HUES64 (cell line): Measurements from ENCODE around the gene CENPQ. TPM values are rescaled to one million over a fixed set of nuclear protein-coding genes. Genes with fewer than 3 reads are reported as not detected.
A peak's percentile ranks its signal among the peaks of the same experiment; 100 is the strongest.

Experiments used
- H3K27ac ChIP-seq: 2 replicates; pipeline ENCODE4 v1.7.0; 2013; ENCODE audit warnings: low read depth, low read length, inconsistent platforms
- H3K27me3 ChIP-seq: 2 replicates; pipeline ENCODE4 v1.6.1; 2013; ENCODE audit warnings: mild to moderate bottlenecking, low read length; ENCODE audit not compliant: insufficient read depth
- H3K36me3 ChIP-seq: 2 replicates; pipeline ENCODE4 v1.6.1; 2013; ENCODE audit warnings: mild to moderate bottlenecking, low read length; ENCODE audit not compliant: insufficient read depth
- H3K4me1 ChIP-seq: 2 replicates; pipeline ENCODE4 v1.6.1; 2013; ENCODE audit warnings: mild to moderate bottlenecking, low read length, moderate library complexity; ENCODE audit not compliant: insufficient read depth
- H3K4me3 ChIP-seq: 2 replicates; pipeline ENCODE4 v1.5.1; 2013; ENCODE audit warnings: mild to moderate bottlenecking, low read length, moderate library complexity
- H3K9ac ChIP-seq: 2 replicates; pipeline ENCODE4 v1.6.1; 2013; ENCODE audit warnings: mild to moderate bottlenecking, low read depth, low read length
- H3K9me3 ChIP-seq: 2 replicates; pipeline ENCODE4 v1.6.1; 2013; ENCODE audit warnings: low read depth, low read length; ENCODE audit not compliant: insufficient read depth
- WGBS: fragments of 150-250, 120-280 bp; methylation state at CpG from one replicate; pipeline ENCODE4 v1.1.7; 2013; ENCODE audit warnings: missing lambda C conversion rate; 5-methylcytosine and 5-hydroxymethylcytosine counted together
- polyA plus RNA-seq, 2 experiments: library from polyadenylated mRNA; stranded (reverse); fragments of 50-300 nt; gene quantifications; one replicate each; pipeline ENCODE4 v1.2.3, GENCODE V29; 2013

Gene CENPQ
- polyA plus RNA-seq (2013, experiment 1 of 2): 18.7 TPM
- polyA plus RNA-seq (2013, experiment 2 of 2): 22.6 TPM

DNA sequence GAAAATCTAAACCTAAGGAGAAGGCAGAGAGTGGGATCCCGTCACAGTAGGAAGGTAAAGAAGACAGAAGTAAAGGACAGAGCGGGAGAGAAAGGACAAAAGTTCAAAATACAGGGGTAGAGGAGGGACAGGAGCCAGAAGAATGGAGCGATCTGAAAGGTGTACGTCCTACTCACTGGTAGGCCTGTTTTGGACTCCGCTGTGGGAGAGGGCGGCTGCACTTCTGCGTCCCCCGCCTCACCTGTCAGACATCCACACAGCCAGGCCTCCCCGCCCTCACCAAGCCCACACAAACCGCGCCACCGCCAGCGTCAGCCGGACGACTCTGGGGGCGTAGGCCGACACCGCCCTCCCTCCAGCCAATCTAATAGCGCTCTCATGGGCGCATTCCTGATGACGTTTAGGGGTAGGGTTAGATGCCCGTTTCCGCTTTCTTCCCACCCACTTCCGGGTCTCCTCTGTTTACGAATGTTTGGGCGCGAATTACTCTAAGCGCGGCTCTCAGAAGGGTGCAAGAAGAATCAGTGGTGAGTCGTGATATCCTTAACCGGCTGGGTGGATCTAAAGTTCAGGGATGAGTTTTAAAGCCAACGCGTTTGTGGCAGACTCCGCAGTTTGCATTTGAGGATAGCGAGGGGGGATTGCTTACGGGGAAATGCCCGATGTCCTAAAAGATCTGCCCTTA, at the start of gene CENPQ, which contains the start of gene MMUT:
Gene CENPQ, plus strand, starts transcription at position 444 of the 685 bp plus-strand sequence. CDS start 6,807 bp downstream, outside the sequence.
Gene MMUT, minus strand, starts transcription at position 327 of the 685 bp plus-strand sequence. CDS start 3,787 bp downstream, outside the sequence.
- peak within 1 kb of the TSS; percentile 91 for H3K4me3 ChIP-seq

DNA sequence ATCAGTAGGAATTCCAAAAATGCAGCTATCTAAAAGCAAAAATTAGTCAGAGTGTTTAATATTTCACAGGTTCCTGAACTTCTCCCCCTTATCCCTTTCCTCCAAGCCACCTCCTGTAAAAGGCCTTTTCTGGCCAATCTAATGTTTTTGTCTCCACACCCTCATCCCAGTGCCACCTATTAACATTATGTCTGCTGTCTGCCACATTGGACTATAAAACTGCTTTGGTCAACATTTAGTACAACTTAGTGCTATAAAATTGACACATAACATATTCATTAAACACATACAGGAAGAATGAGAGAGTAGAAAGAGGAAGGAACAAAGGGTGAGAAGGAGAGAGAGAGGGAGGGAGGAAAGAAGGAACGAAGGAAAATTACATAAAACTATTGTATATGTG, 47.8 kb upstream of the CENPQ start:
- Histone ChIP-seq H3K4me1 (no peaks in the 10 kb centered on the region), H3K27me3 (no peaks in the 10 kb centered on the region), H3K4me3 (no peak overlapping the region), H3K9me3 (no peaks in the 10 kb centered on the region), H3K27ac (no peak overlapping the region), H3K9ac (no peak overlapping the region), H3K36me3 (no peaks in the 10 kb centered on the region)
- WGBS: 100% methylated on average over 1 of the region's 1 CpG

More for the DNA sequence above, at the start of gene CENPQ, which contains the start of gene MMUT:
- Histone ChIP-seq H3K27me3 (no peaks in the 10 kb centered on the region), H3K9ac (peak within 1 kb of the TSS; percentile 96), H3K36me3 (no peaks in the 10 kb centered on the region), H3K4me1 (0 out of 2 replicates have a peak, but pooled peaks cover 7% of the 10 kb centered on the region), H3K27ac (peak within 1 kb of the TSS; percentile 85), H3K9me3 (no peaks in the 10 kb centered on the region)
- under 1% methylated on average over 37 of the region's 37 CpGs for WGBS

GRCh38 chr6:49416195-49416594, 47.0 kb upstream of the CENPQ start:
- Histone ChIP-seq H3K27me3 (no peaks in the 10 kb centered on the region), H3K4me1 (no peaks in the 10 kb centered on the region), H3K9me3 (no peaks in the 10 kb centered on the region), H3K27ac (no peak overlapping the region), H3K4me3 (no peak overlapping the region), H3K36me3 (no peaks in the 10 kb centered on the region), H3K9ac (no peak overlapping the region)
- WGBS: 94% methylated on average over 4 of the region's 4 CpGs

GRCh38 chr6:49423817-49424216, 39.4 kb upstream of the CENPQ start:
- 65% methylated on average over 1 of the region's 1 CpG for WGBS
- Histone ChIP-seq H3K4me1 (no peaks in the 10 kb centered on the region), H3K9ac (no peak overlapping the region), H3K9me3 (no peaks in the 10 kb centered on the region), H3K27me3 (no peaks in the 10 kb centered on the region), H3K4me3 (no peak overlapping the region), H3K36me3 (no peaks in the 10 kb centered on the region), H3K27ac (no peak overlapping the region)

GRCh38 chr6:49430187-49430586, 33.0 kb upstream of the CENPQ start:
- no peak overlapping the region for H3K27ac ChIP-seq
- no peaks in the 10 kb centered on the region for H3K9me3 ChIP-seq
- no peak overlapping the region for H3K4me3 ChIP-seq
- H3K27me3 ChIP-seq: no peaks in the 10 kb centered on the region
- WGBS: no CpG with 5 or more reads among the region's 2 CpGs
- no peaks in the 10 kb centered on the region for H3K4me1 ChIP-seq
- H3K9ac ChIP-seq: no peak overlapping the region
- H3K36me3 ChIP-seq: peaks cover 25% of the 10 kb centered on the region

DNA sequence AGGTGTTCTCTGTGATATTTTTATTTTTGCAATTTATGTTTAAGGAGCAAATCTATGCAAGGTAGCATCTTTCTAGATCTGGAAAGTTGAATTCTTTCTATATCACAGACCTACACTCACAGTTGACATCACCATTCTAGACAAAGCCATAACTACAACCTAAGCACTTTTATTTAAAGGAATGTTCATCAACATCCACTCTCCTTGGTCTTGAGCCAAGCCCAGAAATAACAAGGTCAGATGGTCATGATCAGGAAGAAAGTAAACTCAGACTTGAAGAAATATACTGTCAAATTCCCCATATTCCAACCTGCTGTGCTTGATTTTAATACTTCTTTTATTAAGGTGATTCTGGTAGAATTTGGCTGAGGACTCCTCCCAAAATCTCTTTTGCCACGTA, 32.3 kb upstream of the CENPQ start:
- H3K4me1 ChIP-seq: no peaks in the 10 kb centered on the region
- H3K27ac ChIP-seq: no peak overlapping the region
- H3K36me3 ChIP-seq: peaks cover 30% of the 10 kb centered on the region
- no peak overlapping the region for H3K4me3 ChIP-seq
- WGBS: no CpG with 5 or more reads among the region's 1 CpG
- no peaks in the 10 kb centered on the region for H3K9me3 ChIP-seq
- no peak overlapping the region for H3K9ac ChIP-seq
- no peaks in the 10 kb centered on the region for H3K27me3 ChIP-seq

DNA sequence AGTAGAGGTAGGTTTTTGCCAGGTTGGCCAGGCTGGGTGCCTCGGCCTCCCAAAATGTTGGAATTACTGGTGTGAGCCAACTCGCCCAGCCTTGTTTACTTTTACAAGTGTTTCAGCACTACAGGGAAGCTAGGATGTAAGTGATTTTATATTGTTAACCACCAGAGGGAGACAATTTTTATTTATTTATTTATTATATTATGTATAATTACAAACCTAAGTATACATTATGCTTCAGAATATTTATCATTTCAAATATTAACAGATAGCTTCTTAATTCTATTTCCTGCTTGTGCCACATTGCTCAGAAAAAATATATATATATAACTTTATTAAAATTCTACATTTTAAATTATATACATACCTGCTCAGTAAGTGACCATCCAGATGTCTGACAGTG, 9.9 kb upstream of the CENPQ start:
- Histone ChIP-seq H3K9me3 (no peaks in the 10 kb centered on the region), H3K27me3 (no peaks in the 10 kb centered on the region), H3K4me1 (no peaks in the 10 kb centered on the region), H3K36me3 (peaks cover 30% of the 10 kb centered on the region), H3K4me3 (no peak overlapping the region), H3K9ac (no peak overlapping the region), H3K27ac (no peak overlapping the region)
- WGBS: 91% methylated on average over 2 of the region's 2 CpGs

- WGBS: 91% methylated on average over 3 of the region's 3 CpGs
- Histone ChIP-seq H3K27ac (no peak overlapping the region), H3K27me3 (no peaks in the 10 kb centered on the region), H3K9ac (no peak overlapping the region), H3K4me1 (no peaks in the 10 kb centered on the region), H3K36me3 (peaks cover 25% of the 10 kb centered on the region; the same call in 1 of the 2 replicates), H3K4me3 (no peak overlapping the region), H3K9me3 (no peaks in the 10 kb centered on the region)
These were observed 8.1 kb upstream of the CENPQ start for GRCh38 chr6:49454787-49455709.

- no peaks in the 10 kb centered on the region for H3K9me3 ChIP-seq
- no peak overlapping the region for H3K9ac ChIP-seq
- H3K4me1 ChIP-seq: no peaks in the 10 kb centered on the region
- 88% methylated on average over 4 of the region's 4 CpGs for WGBS
- peaks cover 16% of the 10 kb centered on the region; the same call in 1 of the 2 replicates for H3K36me3 ChIP-seq
- no peak overlapping the region for H3K27ac ChIP-seq
- no peak overlapping the region for H3K4me3 ChIP-seq
- no peaks in the 10 kb centered on the region for H3K27me3 ChIP-seq
These were observed 5.4 kb upstream of the CENPQ start for GRCh38 chr6:49457771-49458170.

- peak overlapping the region; percentile 91 for H3K4me3 ChIP-seq
- H3K4me1 ChIP-seq: 0 out of 2 replicates have a peak, but pooled peaks cover 7% of the 10 kb centered on the region
- 92% methylated on average over 3 of the region's 3 CpGs for WGBS
- no peak overlapping the region for H3K27ac ChIP-seq
- H3K9me3 ChIP-seq: no peaks in the 10 kb centered on the region
- no peaks in the 10 kb centered on the region for H3K27me3 ChIP-seq
- peaks cover 7% of the 10 kb centered on the region; the same call in 1 of the 2 replicates for H3K36me3 ChIP-seq
- peak overlapping the region; percentile 68; the same call in 1 of the 2 replicates for H3K9ac ChIP-seq
These were observed 1.1 kb upstream of the CENPQ start for GRCh38 chr6:49462071-49462470.

DNA sequence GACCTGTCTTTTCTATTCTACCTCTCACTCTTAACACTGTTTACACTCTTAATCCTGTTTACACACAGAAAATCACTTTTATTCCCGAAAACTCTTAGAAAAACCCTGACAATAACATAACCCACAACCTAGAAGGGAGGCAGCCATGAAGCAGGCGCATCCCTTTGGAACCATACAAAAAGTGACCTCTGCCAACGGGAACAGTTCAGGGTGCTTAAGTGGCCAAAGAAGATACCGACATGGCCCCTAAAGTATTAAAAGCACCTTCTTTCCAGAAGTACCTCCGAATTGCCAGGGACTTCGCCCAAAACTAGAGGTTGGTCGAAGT, 607 bp upstream of the CENPQ start:
- no peaks in the 10 kb centered on the region for H3K27me3 ChIP-seq
- 0 out of 2 replicates have a peak, but pooled peaks cover 7% of the 10 kb centered on the region for H3K4me1 ChIP-seq
- H3K9me3 ChIP-seq: no peaks in the 10 kb centered on the region
- H3K27ac ChIP-seq: no peak overlapping the region
- H3K9ac ChIP-seq: peak overlapping the region; percentile 68
- WGBS: 4% methylated on average over 7 of the region's 7 CpGs
- peaks cover 4% of the 10 kb centered on the region; the same call in 1 of the 2 replicates for H3K36me3 ChIP-seq
- peak overlapping the region; percentile 91 for H3K4me3 ChIP-seq
